SK-N-SH (cell line): ENCODE data around the gene NOP58. TPM values are rescaled to one million over a fixed set of nuclear protein-coding genes. Genes with fewer than 3 reads are reported as not detected.
A peak's percentile ranks its signal among the peaks of the same experiment; 100 is the strongest.

Experiments used
- CTCF ChIA-PET: fragments of 300-600, 350-600 bp; formaldehyde crosslinking; extraction: SDS; loops from one replicate; lab custom pipeline; 2021; lab: Yijun Ruan, JAX
- POLR2A ChIA-PET: fragments of 350-600 bp; sonication (Branson Sonifier 250); formaldehyde crosslinking; extraction: SDS; loops from one replicate; lab custom pipeline; 2020; ENCODE audit warnings: antibody characterized with exemption, inconsistent platforms; lab: Yijun Ruan, JAX
- DNase-seq: peaks from one replicate; pipeline ENCODE4 v3.0.0; 2012
- H2AFZ ChIP-seq: fragments of 200-600 bp; sonication (generic); 2 replicates; pipeline ENCODE4 v1.8.1; 2016; ENCODE audit warnings: antibody characterized with exemption, mild to moderate bottlenecking, low read depth
- H3F3A ChIP-seq: fragments of 200-600 bp; sonication (generic); replicated peaks from 2 replicates; pipeline ENCODE3; 2016; ENCODE audit warnings: antibody characterized with exemption, mild to moderate bottlenecking; ENCODE audit not compliant: insufficient read depth
- H3K27ac ChIP-seq, 2 experiments: fragments of 200-500 bp in 1 of 2; fragments of 200-600 bp in 1 of 2; sonication (Bioruptor generic) in 1 of 2; sonication (generic), shearing (Covaris generic) in 1 of 2; 2 replicates each; pipeline versions ENCODE4 v1.5.1 to v1.6.1; 2014 to 2016; ENCODE audit warnings: low read depth in 2 of 2, inconsistent platforms in 1 of 2, low read length in 1 of 2, mild to moderate bottlenecking in 1 of 2, mixed read lengths in 1 of 2
- H3K27me3 ChIP-seq: fragments of 200-600 bp; sonication (generic), shearing (Covaris generic); 2 replicates; pipeline ENCODE4 v1.6.1; 2016; ENCODE audit warnings: mixed run types; ENCODE audit not compliant: insufficient read depth
- H3K36me3 ChIP-seq, 2 experiments: fragments of 200-500 bp in 1 of 2; fragments of 200-600 bp in 1 of 2; sonication (Bioruptor generic) in 1 of 2; sonication (generic) in 1 of 2; replicated peaks in 1 of 2; 2 replicates each; pipeline versions ENCODE3 to v1.5.1; 2014 to 2016; ENCODE audit warnings: low read length in 1 of 2, mild to moderate bottlenecking in 1 of 2; ENCODE audit not compliant: insufficient read depth in 2 of 2, control insufficient read depth in 1 of 2
- H3K4me1 ChIP-seq, 2 experiments: fragments of 200-500 bp in 1 of 2; fragments of 200-600 bp in 1 of 2; sonication (Bioruptor generic) in 1 of 2; sonication (generic), shearing (Covaris generic) in 1 of 2; 2 replicates each; pipeline versions ENCODE4 v1.5.1 to v1.6.1; 2014 to 2016; ENCODE audit warnings: low read depth in 1 of 2, low read length in 1 of 2, mixed run types in 1 of 2; ENCODE audit not compliant: insufficient read depth in 2 of 2, control insufficient read depth in 1 of 2
- H3K4me2 ChIP-seq: fragments of 200-600 bp; sonication (generic), shearing (Covaris generic); 2 replicates; pipeline ENCODE4 v1.6.1; 2017; ENCODE audit warnings: mixed run types
- H3K4me3 ChIP-seq, 2 experiments: fragments of 200-500 bp in 1 of 2; fragments of 200-600 bp in 1 of 2; sonication (Bioruptor generic) in 1 of 2; sonication (generic), shearing (Covaris generic) in 1 of 2; 2 replicates each; pipeline versions ENCODE4 v1.5.1 to v1.8.1; 2014 to 2016; ENCODE audit warnings: low read depth in 2 of 2, inconsistent platforms in 1 of 2, low read length in 1 of 2, mild to moderate bottlenecking in 1 of 2, mixed read lengths in 1 of 2, moderate library complexity in 1 of 2
- H3K79me2 ChIP-seq: fragments of 200-600 bp; sonication (generic); 2 replicates; pipeline ENCODE4 v1.8.1; 2017; ENCODE audit warnings: mild to moderate bottlenecking; ENCODE audit not compliant: insufficient read depth
- H3K9ac ChIP-seq: fragments of 200-600 bp; sonication (generic); 2 replicates; pipeline ENCODE4 v1.6.1; 2017; ENCODE audit warnings: mixed run types
- H3K9me2 ChIP-seq: fragments of 200-600 bp; sonication (generic); 2 replicates; pipeline ENCODE4 v1.6.1; 2017; ENCODE audit warnings: mixed run types
- H3K9me3 ChIP-seq: fragments of 200-600 bp; sonication (generic); 2 replicates; pipeline ENCODE4 v1.6.1; 2017; ENCODE audit warnings: mixed run types, mild to moderate bottlenecking, moderate library complexity
- H4K20me1 ChIP-seq: fragments of 200-600 bp; sonication (generic); 2 replicates; pipeline ENCODE4 v1.6.1; 2017; ENCODE audit warnings: mild to moderate bottlenecking, mixed run types; ENCODE audit not compliant: insufficient read depth
- CHD2 ChIP-seq: fragments of 150-350 bp; IDR thresholded peaks from 2 replicates; pipeline ENCODE4 v1.6.1; 2018; ENCODE audit warnings: low read length; ENCODE audit not compliant: partially characterized antibody
- EP300 ChIP-seq, 2 experiments: IDR thresholded peaks; 2 replicates each; pipeline versions ENCODE4 v1.4.0 to v1.6.1; 2012; ENCODE audit warnings: borderline replicate concordance in 1 of 2, low read depth in 1 of 2, low read length in 1 of 2
- EZH2phosphoT487 ChIP-seq: fragments of 200-600 bp; sonication (generic); IDR thresholded peaks from 2 replicates; pipeline ENCODE4 v1.6.1; 2017; ENCODE audit warnings: low read depth, mixed run types, mild to moderate bottlenecking, antibody characterized with exemption, moderate library complexity, borderline replicate concordance
- FOXJ3 ChIP-seq: sonication (generic); formaldehyde crosslinking; IDR thresholded peaks from 2 replicates; pipeline ENCODE4 v1.5.1; 2020; ENCODE audit warnings: mild to moderate bottlenecking, missing genetic modification reagents
- GATA2 ChIP-seq: sonication (generic); formaldehyde crosslinking; IDR thresholded peaks from 2 replicates; pipeline ENCODE4 v1.5.0; 2020; ENCODE audit warnings: mild to moderate bottlenecking, missing genetic modification reagents
- IRF3 ChIP-seq: fragments of 150-350 bp; IDR thresholded peaks from 2 replicates; pipeline ENCODE4 v1.6.1; 2016; ENCODE audit warnings: mild to moderate bottlenecking, low read depth, low read length
- JUND ChIP-seq: IDR thresholded peaks from 2 replicates; pipeline ENCODE4 v1.4.0; 2012
- MXI1 ChIP-seq: IDR thresholded peaks from 2 replicates; pipeline ENCODE4 v1.6.1; 2012; ENCODE audit warnings: mild to moderate bottlenecking, low read depth, low read length, improper control_type of control experiment
- NFIC ChIP-seq: IDR thresholded peaks from 2 replicates; pipeline ENCODE4 v1.4.0; 2012; ENCODE audit warnings: borderline replicate concordance
- NRF1 ChIP-seq: IDR thresholded peaks from 2 replicates; pipeline ENCODE4 v1.6.1; 2012; ENCODE audit warnings: low read depth, mild to moderate bottlenecking, low read length
- POLR2AphosphoS5 ChIP-seq: IDR thresholded peaks from 2 replicates; pipeline ENCODE4 v1.6.1; 2012; ENCODE audit warnings: low read depth, low read length
- RCOR1 ChIP-seq: fragments of 150-350 bp; IDR thresholded peaks from 2 replicates; pipeline ENCODE4 v1.6.1; 2017; ENCODE audit warnings: antibody characterized with exemption, low read length
- RFX5 ChIP-seq: IDR thresholded peaks from 2 replicates; pipeline ENCODE4 v1.6.1; 2012; ENCODE audit warnings: mild to moderate bottlenecking, improper control_type of control experiment, low read length
- RXRA ChIP-seq: IDR thresholded peaks from 2 replicates; pipeline ENCODE4 v1.4.0; 2012; ENCODE audit warnings: low read depth, mild to moderate bottlenecking, borderline replicate concordance
- SIN3A ChIP-seq: IDR thresholded peaks from 2 replicates; pipeline ENCODE4 v1.6.1; 2012; ENCODE audit warnings: low read depth, mild to moderate bottlenecking, low read length, moderate library complexity, borderline replicate concordance
- TAF1 ChIP-seq: IDR thresholded peaks from 2 replicates; pipeline ENCODE4 v1.6.1; 2012; ENCODE audit warnings: low read depth, mild to moderate bottlenecking, low read length, moderate library complexity, borderline replicate concordance
- TCF12 ChIP-seq: IDR thresholded peaks from 2 replicates; pipeline ENCODE4 v1.4.0; 2012
- TEAD4 ChIP-seq: IDR thresholded peaks from 2 replicates; pipeline ENCODE4 v1.4.0; 2012; ENCODE audit warnings: mild to moderate bottlenecking, borderline replicate concordance; ENCODE audit not compliant: insufficient read depth
- YY1 ChIP-seq: IDR thresholded peaks from 2 replicates; pipeline ENCODE4 v1.4.0; 2012; ENCODE audit warnings: low read depth, mild to moderate bottlenecking
- ZBTB33 ChIP-seq: IDR thresholded peaks from 2 replicates; pipeline ENCODE4 v1.4.0; 2012; ENCODE audit warnings: low read depth, borderline replicate concordance
- WGBS: methylation state at CpG from one replicate; pipeline ENCODE4 v1.1.6; 2017; ENCODE audit warnings: low lambda C conversion rate; 5-methylcytosine and 5-hydroxymethylcytosine counted together
- polyA plus RNA-seq, 3 experiments: library from polyadenylated mRNA; depleted of rRNA; stranded (reverse); fragments of >200 nt; gene quantifications; 2 replicates each; pipeline ENCODE4 v1.2.3, GENCODE V29; 2012
- TF ChIP-seq, protein P1 (sequence below): IDR thresholded peaks from 2 replicates; pipeline ENCODE4 v1.4.0; 2012; ENCODE audit warnings: low read depth
- TF ChIP-seq, protein P2 (sequence below): fragments of 150-350 bp; IDR thresholded peaks from 2 replicates; pipeline ENCODE4 v1.6.1; 2017; ENCODE audit warnings: antibody characterized with exemption, low read length, low read depth, borderline replicate concordance
- TF ChIP-seq, protein P3 (sequence below): IDR thresholded peaks from 2 replicates; pipeline ENCODE4 v1.6.1; 2012; ENCODE audit warnings: mild to moderate bottlenecking, low read depth, low read length, moderate library complexity

The NOP58 gene
- polyA plus RNA-seq, 1 of the 3 experiments (the other 2 are of a cell fraction) = 37.4 TPM

DNA sequence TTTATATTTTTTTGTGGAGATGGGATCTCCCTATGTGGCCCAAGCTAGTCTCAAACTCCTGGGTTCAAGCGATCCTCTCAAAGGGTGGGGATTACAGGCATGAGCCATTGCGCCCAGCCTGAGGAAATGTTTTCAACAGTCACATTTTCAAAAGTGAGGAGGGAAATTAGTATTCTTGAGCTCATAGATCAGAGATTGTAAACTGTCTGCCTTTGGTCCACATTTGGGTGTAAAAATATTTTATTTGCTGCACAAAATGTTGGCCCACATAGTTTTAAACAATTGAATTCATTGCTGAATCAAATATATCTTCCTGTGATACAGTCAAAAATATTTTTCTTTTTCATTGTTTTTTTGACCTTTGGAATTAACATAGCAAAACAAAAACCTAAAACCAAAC lies 48.6 kb downstream of the NOP58 start (continued):
- no peak for TF ChIP-seq IRF3
- TF ChIP-seq YY1 = no peak
- no peak for TF ChIP-seq RXRA
- TF ChIP-seq, protein P1, sequence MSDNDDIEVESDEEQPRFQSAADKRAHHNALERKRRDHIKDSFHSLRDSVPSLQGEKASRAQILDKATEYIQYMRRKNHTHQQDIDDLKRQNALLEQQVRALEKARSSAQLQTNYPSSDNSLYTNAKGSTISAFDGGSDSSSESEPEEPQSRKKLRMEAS = no peak
- no peak for TF ChIP-seq JUND

GRCh38 chr2:202317080-202317857 lies 51.7 kb downstream of the NOP58 start:
- H3K4me2 ChIP-seq = peak overlapping the region; percentile 46; the same call in 1 of the 2 replicates
- peak overlapping the region; percentile 45 to 64 for H3K27ac ChIP-seq
- H3K9ac ChIP-seq = no peak overlapping the region; the same call in 1 of the 2 replicates
- H3K79me2 ChIP-seq = no peaks in the 10 kb centered on the region
- peaks cover 4 to 11% of the 10 kb centered on the region in 2 experiments; a peak in 1 of 4 replicates for H3K4me1 ChIP-seq
- POLR2A ChIA-PET = no interaction called here
- 19% methylated on average over 6 of the region's 6 CpGs for WGBS
- peaks cover 32% of the 10 kb centered on the region for H3F3A ChIP-seq
- H4K20me1 ChIP-seq = no peaks in the 10 kb centered on the region
- CTCF ChIA-PET = interaction anchor here (0.7 to 1.9 kb wide), 3 partner anchors 13 to 38 kb away, joined by 3 to 6 read pairs (median 3); no protein-coding TSS in a partner anchor
- H3K9me2 ChIP-seq = no peaks in the 10 kb centered on the region
- H2AFZ ChIP-seq = 0 out of 2 replicates have a peak overlapping the region, but pooled peaks have one; percentile 30
- H3K9me3 ChIP-seq = no peaks in the 10 kb centered on the region
- H3K36me3 ChIP-seq = no peaks in the 10 kb centered on the region
- H3K27me3 ChIP-seq = no peaks in the 10 kb centered on the region
- peak overlapping the region in 1 of 2 experiments; percentile 14; a peak in 2 of 4 replicates for H3K4me3 ChIP-seq
- peak; percentile 37 for DNase-seq
- TF ChIP-seq EZH2phosphoT487 (no peak), SIN3A (peak; percentile 68; the same call in 1 of the 2 replicates), RFX5 (no peak), CHD2 (no peak), FOXJ3 (CRISPR knock-in tag) (no peak), NFIC (peak; percentile 95), POLR2AphosphoS5 (peak; percentile 51; the same call in 1 of the 2 replicates), NRF1 (no peak), ZBTB33 (no peak), MXI1 (no peak), TAF1 (no peak), GATA2 (CRISPR knock-in tag) (no peak), TCF12 (peak; percentile 81), RCOR1 (no peak), EP300 (IDR thresholded peaks at IDR 0.05; ENCODE audit: borderline replicate concordance in 1 of 2, low read depth in 1 of 2, low read length in 1 of 2) (peak; percentile 28 to 72; a peak in 1 of 4 replicates), TEAD4 (peak; percentile 72; the same call in 1 of the 2 replicates)
- TF ChIP-seq, protein P2, sequence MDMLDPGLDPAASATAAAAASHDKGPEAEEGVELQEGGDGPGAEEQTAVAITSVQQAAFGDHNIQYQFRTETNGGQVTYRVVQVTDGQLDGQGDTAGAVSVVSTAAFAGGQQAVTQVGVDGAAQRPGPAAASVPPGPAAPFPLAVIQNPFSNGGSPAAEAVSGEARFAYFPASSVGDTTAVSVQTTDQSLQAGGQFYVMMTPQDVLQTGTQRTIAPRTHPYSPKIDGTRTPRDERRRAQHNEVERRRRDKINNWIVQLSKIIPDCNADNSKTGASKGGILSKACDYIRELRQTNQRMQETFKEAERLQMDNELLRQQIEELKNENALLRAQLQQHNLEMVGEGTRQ = no peak
- TF ChIP-seq, protein P3, sequence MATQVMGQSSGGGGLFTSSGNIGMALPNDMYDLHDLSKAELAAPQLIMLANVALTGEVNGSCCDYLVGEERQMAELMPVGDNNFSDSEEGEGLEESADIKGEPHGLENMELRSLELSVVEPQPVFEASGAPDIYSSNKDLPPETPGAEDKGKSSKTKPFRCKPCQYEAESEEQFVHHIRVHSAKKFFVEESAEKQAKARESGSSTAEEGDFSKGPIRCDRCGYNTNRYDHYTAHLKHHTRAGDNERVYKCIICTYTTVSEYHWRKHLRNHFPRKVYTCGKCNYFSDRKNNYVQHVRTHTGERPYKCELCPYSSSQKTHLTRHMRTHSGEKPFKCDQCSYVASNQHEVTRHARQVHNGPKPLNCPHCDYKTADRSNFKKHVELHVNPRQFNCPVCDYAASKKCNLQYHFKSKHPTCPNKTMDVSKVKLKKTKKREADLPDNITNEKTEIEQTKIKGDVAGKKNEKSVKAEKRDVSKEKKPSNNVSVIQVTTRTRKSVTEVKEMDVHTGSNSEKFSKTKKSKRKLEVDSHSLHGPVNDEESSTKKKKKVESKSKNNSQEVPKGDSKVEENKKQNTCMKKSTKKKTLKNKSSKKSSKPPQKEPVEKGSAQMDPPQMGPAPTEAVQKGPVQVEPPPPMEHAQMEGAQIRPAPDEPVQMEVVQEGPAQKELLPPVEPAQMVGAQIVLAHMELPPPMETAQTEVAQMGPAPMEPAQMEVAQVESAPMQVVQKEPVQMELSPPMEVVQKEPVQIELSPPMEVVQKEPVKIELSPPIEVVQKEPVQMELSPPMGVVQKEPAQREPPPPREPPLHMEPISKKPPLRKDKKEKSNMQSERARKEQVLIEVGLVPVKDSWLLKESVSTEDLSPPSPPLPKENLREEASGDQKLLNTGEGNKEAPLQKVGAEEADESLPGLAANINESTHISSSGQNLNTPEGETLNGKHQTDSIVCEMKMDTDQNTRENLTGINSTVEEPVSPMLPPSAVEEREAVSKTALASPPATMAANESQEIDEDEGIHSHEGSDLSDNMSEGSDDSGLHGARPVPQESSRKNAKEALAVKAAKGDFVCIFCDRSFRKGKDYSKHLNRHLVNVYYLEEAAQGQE = 0 out of 2 replicates have a peak, but pooled peaks have one; percentile 47
